HG03280 (cell line): ENCODE measurements around the gene TTBK1.
"Not testable (repeated sequence)": the region's sequence is repeated elsewhere in the genome, so short reads cannot be mapped to it uniquely, and the experiment has no call there.

Experiments used
- ATAC-seq: cut with Tn5 transposase; IDR thresholded peaks from one replicate; pipeline ENCODE4 v1.9.1; 2021; ENCODE audit warnings: mild to moderate bottlenecking, moderate library complexity; ENCODE audit not compliant: unreplicated experiment

Gene TTBK1

DNA sequence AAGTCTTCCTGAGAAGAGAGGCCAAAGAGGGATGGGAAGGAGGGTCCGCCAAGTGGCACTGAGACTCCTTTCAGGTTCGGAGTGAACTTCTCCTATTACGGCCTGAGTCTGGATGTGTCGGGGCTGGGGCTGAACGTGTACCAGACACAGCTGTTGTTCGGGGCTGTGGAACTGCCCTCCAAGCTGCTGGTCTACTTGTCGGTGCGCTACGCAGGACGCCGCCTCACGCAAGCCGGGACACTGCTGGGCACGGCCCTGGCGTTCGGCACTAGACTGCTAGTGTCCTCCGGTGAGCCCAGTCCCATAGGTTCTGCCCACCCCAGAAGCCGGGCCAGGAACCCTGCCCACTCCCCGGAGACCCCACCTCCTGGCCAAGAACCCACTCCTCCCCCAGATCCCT is 58.8 kb downstream of the TTBK1 start:
- no peak for ATAC-seq

GRCh38 chr6:43303006-43303405 is 59.7 kb downstream of the TTBK1 start:
- not testable (repeated sequence) for ATAC-seq

- ATAC-seq: no peak
These were observed 60.6 kb downstream of the TTBK1 start for GRCh38 chr6:43303751-43304331.

DNA sequence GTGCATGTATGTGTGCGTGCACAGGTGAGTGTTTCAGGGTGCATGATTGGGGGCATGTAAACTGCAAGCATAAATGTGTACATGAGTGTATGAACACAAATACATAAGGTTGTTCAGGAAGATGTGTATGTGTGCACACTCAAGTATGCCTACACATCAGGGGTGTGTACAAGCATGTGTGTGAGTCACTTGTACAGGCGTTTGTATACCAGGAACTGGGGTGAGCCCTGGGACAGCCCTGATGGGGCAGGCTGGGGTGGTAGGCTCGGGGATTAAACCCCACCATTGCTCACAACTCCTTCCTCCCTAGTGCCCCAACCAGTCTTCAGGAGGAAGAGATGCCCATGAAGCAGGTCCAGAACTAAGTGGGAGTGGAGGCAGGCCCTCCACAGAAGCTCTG is 61.1 kb downstream of the TTBK1 start:
- no peak for ATAC-seq

GRCh38 chr6:43304882-43305281 is 61.6 kb downstream of the TTBK1 start:
- ATAC-seq: no peak

DNA sequence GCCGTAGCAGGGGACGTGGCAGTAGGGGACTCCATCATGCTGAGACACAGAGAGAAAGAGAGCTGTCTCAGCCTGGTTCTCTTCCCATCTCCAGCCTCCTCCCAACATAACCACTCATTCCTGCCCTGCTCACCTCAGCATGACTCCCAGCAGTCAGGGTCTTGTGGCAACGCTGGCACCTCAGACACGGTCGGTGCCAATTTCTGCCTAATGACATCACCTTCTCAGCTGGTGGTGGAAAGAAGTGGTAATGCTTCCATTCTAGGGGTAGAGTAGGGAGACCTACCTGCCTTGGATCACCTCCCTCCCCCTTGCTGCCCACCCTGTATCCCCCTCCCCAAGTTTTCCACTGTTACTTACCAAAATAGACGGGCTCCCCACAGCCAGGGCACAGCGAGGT is 62.8 kb downstream of the TTBK1 start:
- no peak for ATAC-seq

DNA sequence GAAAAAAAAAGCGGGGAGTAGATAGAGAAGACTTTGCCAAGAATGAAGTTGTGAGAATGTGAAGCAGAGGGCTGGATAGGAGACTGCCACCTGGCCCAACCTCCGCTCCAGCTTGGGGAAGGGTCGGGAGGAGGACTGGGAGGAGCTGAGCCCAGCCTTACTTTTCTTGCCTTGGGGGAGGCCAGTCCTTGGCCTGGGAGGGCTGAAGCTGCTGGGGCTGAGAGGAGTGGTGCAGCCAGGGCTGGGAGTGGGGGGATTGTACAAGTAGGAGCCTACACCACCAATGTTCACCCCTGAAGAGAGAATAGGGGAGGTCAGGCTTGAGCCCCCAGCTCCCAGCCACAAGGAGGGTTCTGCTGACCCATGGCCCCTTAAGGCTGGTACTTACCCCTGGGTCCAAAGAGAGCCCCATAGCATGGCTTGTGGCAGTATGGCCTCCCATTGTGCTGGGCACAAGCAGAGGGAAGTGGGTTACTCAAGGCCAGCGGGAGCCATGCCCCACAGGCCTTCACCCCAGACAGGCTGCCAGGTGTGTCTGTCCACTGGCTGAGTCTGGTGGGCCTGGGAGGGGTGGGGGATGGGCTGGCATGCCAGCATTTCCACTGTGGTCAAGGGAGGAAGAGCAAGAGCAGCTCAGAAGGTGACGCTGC is 64.3 kb downstream of the TTBK1 start:
- no peak for ATAC-seq

- no peak for ATAC-seq
These were observed 65.1 kb downstream of the TTBK1 start, which contains the start of gene CRIP3 for GRCh38 chr6:43308101-43308989. Gene CRIP3 (minus strand): TSS chr6:43308826. CDS start chr6:43308792, 34 bp downstream.

- no peak for ATAC-seq
These were observed 65.8 kb downstream of the TTBK1 start for GRCh38 chr6:43308990-43309477.

- ATAC-seq: no peak
These were observed 66.9 kb downstream of the TTBK1 start for GRCh38 chr6:43310134-43310533.

DNA sequence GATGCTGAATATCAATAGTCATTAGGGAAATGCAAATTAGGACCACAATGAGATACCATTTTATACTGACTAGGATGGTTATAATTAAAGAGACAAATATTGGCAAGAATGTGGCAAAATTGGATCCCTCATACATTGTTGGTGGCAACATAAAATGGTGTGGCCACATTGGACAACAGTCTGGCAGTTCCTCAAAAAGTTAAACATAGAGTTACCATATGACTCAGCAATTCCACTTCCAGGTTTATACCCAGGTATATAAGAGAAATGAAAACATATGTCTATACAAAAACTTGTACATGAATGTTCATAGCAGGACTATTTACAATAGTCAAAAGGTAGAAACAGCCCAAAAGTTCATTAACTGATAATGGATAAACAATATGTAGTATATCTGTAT is 67.3 kb downstream of the TTBK1 start:
- ATAC-seq: no peak

GRCh38 chr6:43311666-43312065 is 68.4 kb downstream of the TTBK1 start:
- no peak for ATAC-seq

DNA sequence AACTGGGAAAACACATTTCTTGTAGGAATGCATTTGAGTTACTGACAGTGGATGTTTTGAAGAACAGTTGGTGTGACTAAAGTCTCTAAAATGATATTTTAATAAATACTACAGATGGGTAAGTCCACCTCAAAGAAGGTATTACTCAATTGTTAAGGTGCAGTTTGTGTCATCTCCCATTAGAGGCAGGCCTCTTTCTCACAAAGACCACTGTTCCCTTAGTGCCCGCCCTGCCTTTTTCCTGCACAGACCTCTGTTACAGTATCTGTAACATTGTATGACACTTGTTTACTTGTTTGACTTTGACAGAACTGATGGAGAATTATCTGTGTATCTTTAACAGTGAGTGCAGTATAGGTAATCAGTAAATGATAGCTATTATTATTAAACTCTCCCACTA is 70.5 kb downstream of the TTBK1 start:
- ATAC-seq: no peak

DNA sequence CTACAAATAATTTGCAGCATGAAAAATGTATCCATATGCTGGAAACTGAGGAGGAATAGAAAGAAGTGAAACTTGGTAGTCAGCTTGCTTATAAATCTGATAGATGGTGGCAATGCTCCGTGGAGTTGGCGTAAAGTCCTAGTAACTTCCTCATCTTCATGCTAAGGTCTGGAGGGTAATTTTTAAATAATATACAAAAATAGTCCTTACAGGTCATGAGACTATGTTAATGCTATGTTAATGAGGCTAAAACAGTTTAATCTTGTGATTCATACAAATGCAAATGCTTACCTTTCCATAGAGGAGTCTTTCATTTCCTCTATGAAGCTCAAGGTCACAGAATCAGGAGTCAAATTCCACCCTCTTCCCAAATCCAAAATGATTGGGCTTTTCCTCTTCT is 74.7 kb downstream of the TTBK1 start:
- no peak for ATAC-seq

GRCh38 chr6:43325876-43326275 is 82.6 kb downstream of the TTBK1 start:
- ATAC-seq: no peak

DNA sequence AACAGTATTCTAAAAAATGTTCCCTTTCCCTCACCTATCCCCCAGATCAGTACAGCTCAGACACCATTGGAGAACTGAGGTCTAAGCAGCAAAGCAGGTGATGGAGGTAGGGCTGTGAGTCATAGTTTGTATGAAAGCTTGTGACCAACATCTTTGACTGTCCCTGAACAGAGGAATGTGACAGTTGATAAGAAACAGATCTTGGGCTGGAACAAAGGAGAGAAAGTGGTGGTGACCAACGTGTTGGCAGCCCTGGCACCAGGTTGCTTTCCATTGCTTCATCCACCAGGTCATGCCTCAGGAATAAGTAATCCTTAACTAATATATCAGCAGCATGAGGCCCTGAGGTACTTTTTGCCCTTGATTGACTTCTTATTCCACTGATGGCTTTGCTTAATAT is 85.2 kb downstream of the TTBK1 start:
- no peak for ATAC-seq

- no peak for ATAC-seq
These were observed 88.2 kb downstream of the TTBK1 start for GRCh38 chr6:43331470-43331869.

DNA sequence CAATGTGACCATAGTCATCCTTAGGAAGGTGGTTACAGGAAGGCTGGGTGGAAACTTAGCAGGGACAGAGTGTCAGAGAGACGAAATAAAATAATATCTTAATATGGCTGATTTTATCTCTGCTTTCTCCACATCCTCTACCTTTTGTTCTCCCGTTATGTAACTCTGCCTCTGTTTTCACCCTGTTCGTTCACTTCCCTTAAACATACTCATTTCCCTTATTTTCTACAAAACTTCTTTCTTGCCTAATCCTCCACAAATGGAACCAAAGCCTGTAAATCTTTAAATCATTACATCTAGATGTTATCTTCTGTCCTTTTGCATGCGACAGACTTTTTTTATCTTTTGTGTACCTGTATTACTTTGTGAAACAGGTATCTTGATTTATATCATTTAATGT is 88.6 kb downstream of the TTBK1 start:
- no peak for ATAC-seq

- ATAC-seq: no peak
These were observed 91.3 kb downstream of the TTBK1 start for GRCh38 chr6:43334466-43335095.

DNA sequence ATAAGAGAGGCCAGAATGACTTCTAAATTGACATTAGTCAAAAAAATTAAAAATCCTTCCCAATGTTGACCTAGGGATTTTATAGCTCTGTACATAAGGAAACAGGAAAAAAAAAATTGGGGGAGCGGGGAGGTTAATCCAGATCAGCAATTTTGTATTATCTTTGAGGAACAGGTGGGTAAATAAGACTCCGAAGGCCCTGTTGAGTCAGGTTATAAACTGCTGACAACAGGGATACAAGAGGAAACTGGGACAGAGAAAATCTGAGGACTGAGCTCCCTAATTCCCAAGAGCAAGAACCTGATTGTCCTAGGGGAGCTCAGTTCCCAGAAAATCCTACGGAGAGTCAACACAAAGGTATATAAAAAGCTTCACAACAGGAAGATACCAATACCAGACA is 92.2 kb downstream of the TTBK1 start:
- no peak for ATAC-seq

- ATAC-seq: no peak
These were observed 93.1 kb downstream of the TTBK1 start for GRCh38 chr6:43336382-43336781.
